Activated B cell treated with CpG ODN at 0.5 μM for 24 hours (primary cell): ENCODE measurements around the gene DLGAP5. TPM values are rescaled to one million over a fixed set of nuclear protein-coding genes. Genes with fewer than 3 reads are reported as not detected.

Experiments
- ATAC-seq: fragments of 200-7000 bp; cut with Tn5 transposase; one replicate; pipeline ENCODE4 v1.10.0; 2021; ENCODE audit warnings: low read depth, mild to moderate bottlenecking, moderate library complexity
- CTCF ChIA-PET: fragments of 350-600 bp; sonication (Branson Sonifier 250); formaldehyde crosslinking; loops from one replicate; lab custom pipeline; 2021; ENCODE audit warnings: antibody characterized with exemption; lab: Charles Lee
- POLR2A ChIA-PET: fragments of 350-600 bp; sonication (Branson Sonifier 250); formaldehyde crosslinking; loops from one replicate; lab custom pipeline; 2021; ENCODE audit warnings: antibody characterized with exemption; lab: Charles Lee
- DNase-seq: peaks from one replicate; pipeline ENCODE4 v3.0.0; 2022
- H3K27ac Mint-ChIP-seq: one replicate; pipeline ENCODE4 v1.8.0; 2020; ENCODE audit warnings: mixed read lengths
- H3K27me3 Mint-ChIP-seq: one replicate; pipeline ENCODE4 v1.8.0; 2021; ENCODE audit warnings: mixed read lengths
- H3K36me3 Mint-ChIP-seq: one replicate; pipeline ENCODE4 v1.8.0; 2021; ENCODE audit warnings: low read depth, mixed read lengths
- H3K4me1 Mint-ChIP-seq: one replicate; pipeline ENCODE4 v1.8.0; 2021; ENCODE audit warnings: mixed read lengths
- H3K4me3 Mint-ChIP-seq: one replicate; pipeline ENCODE4 v1.8.0; 2020; ENCODE audit warnings: mild to moderate bottlenecking, mixed read lengths
- H3K9me3 Mint-ChIP-seq: one replicate; pipeline ENCODE4 v1.8.0; 2020; ENCODE audit warnings: mixed read lengths
- intact Hi-C: fragments of 100-400 bp; cut with micrococcal nuclease; formaldehyde crosslinking; loops from one replicate; pipeline ENCODE4 v1.15.1; 2024
- total RNA-seq: library from RNA; stranded (reverse); gene quantifications from 2 replicates; pipeline ENCODE4 v1.2.3, GENCODE V29; 2022
- TF ChIP-seq, protein P1 (sequence below): fragments of 200-600 bp; IDR thresholded peaks from one replicate; pipeline ENCODE4 v1.8.0; 2022; ENCODE audit warnings: antibody characterized with exemption, mild to moderate bottlenecking

The DLGAP5 gene
- total RNA-seq, 1 donor from 2014 or later: 0.73 TPM

- Mint-ChIP-seq H3K9me3 (no peaks in the 10 kb centered on the region), H3K36me3 (no peaks in the 10 kb centered on the region), H3K4me1 (no peaks in the 10 kb centered on the region), H3K4me3 (no peak overlapping the region), H3K27me3 (no peaks in the 10 kb centered on the region), H3K27ac (no peak overlapping the region)
- CTCF ChIA-PET: no interaction called here
- TF ChIP-seq, protein P1, sequence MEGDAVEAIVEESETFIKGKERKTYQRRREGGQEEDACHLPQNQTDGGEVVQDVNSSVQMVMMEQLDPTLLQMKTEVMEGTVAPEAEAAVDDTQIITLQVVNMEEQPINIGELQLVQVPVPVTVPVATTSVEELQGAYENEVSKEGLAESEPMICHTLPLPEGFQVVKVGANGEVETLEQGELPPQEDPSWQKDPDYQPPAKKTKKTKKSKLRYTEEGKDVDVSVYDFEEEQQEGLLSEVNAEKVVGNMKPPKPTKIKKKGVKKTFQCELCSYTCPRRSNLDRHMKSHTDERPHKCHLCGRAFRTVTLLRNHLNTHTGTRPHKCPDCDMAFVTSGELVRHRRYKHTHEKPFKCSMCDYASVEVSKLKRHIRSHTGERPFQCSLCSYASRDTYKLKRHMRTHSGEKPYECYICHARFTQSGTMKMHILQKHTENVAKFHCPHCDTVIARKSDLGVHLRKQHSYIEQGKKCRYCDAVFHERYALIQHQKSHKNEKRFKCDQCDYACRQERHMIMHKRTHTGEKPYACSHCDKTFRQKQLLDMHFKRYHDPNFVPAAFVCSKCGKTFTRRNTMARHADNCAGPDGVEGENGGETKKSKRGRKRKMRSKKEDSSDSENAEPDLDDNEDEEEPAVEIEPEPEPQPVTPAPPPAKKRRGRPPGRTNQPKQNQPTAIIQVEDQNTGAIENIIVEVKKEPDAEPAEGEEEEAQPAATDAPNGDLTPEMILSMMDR: no peak
- intact Hi-C loops: no loop called here
- POLR2A ChIA-PET: no interaction called here
- no peak for DNase-seq
- no peak for ATAC-seq
Observed at GRCh38 chr14:55116246-55117030, 74.9 kb downstream of the DLGAP5 start.

GRCh38 chr14:55115861-55116245, 75.5 kb downstream of the DLGAP5 start:
- H3K36me3 Mint-ChIP-seq: no peaks in the 10 kb centered on the region
- no peak overlapping the region for H3K4me3 Mint-ChIP-seq

DNA sequence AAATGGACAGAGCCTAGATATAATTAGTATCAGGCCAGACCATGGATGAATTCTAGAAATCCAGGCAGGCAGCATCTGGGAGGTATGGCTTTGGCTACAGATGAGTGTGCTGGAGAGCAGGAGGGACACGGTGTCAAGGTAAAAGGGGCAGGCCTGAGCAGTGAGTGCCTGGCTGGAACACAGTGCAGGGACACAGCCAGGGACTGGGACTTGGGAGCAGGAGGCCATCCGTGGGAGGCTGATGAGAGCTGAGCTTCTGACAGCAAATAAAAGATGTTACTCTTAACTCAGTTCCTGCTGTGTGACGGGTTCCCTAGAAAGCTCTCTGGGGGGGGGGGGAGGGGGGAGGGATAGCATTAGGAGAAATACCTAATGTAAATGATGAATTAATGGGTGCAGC, 75.9 kb downstream of the DLGAP5 start:
- ATAC-seq (no peak), DNase-seq (no peak)
- ChIA-PET CTCF (no interaction called here), POLR2A (no interaction called here)
- Mint-ChIP-seq H3K36me3 (no peaks in the 10 kb centered on the region), H3K27ac (no peak overlapping the region), H3K27me3 (no peaks in the 10 kb centered on the region), H3K9me3 (no peaks in the 10 kb centered on the region), H3K4me3 (no peak overlapping the region), H3K4me1 (no peaks in the 10 kb centered on the region)
- TF ChIP-seq, protein P1: no peak
- intact Hi-C loops: no loop called here

More at GRCh38 chr14:55115861-55116245, 75.5 kb downstream of the DLGAP5 start:
- no peaks in the 10 kb centered on the region for H3K9me3 Mint-ChIP-seq
- POLR2A ChIA-PET: no interaction called here
- ATAC-seq (peak; percentile 49), DNase-seq (no peak)
- no peaks in the 10 kb centered on the region for H3K27me3 Mint-ChIP-seq
- CTCF ChIA-PET: no interaction called here
- no peaks in the 10 kb centered on the region for H3K4me1 Mint-ChIP-seq
- TF ChIP-seq, protein P1: no peak
- intact Hi-C loops: no loop called here
- no peak overlapping the region for H3K27ac Mint-ChIP-seq

DNA sequence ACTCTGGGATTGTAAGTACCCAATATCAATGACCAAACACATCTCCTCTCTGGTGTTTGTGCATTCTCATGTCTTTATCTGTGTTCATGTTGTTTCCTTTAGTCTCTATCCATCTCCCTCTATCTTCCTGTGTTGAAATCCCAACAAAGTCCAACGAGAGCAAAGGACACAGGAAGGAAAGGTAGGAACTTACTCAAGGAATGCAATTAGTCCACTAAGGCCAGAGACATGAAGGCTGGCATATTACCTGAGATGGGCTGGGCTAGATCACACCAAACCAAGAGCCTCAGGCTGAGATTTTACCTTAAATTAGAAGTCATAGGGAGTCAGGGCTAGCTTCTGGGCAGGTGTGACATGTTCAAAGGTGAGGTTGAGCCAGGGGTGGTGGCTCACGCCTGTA, 76.7 kb downstream of the DLGAP5 start:
- H3K9me3 Mint-ChIP-seq: no peaks in the 10 kb centered on the region
- no peaks in the 10 kb centered on the region for H3K4me1 Mint-ChIP-seq
- no peak for ATAC-seq
- H3K27me3 Mint-ChIP-seq: no peaks in the 10 kb centered on the region
- CTCF ChIA-PET: no interaction called here
- no peak overlapping the region for H3K4me3 Mint-ChIP-seq
- TF ChIP-seq, protein P1: no peak
- no peak overlapping the region for H3K27ac Mint-ChIP-seq
- H3K36me3 Mint-ChIP-seq: no peaks in the 10 kb centered on the region
- DNase-seq: no peak
- intact Hi-C loops: no loop called here
- POLR2A ChIA-PET: interaction anchor here (1.4 kb wide), 1 partner anchor 15 kb away, joined by 3 read pairs; no protein-coding TSS in a partner anchor

GRCh38 chr14:55111122-55111708, 80.2 kb downstream of the DLGAP5 start:
- no peaks in the 10 kb centered on the region for H3K36me3 Mint-ChIP-seq
- TF ChIP-seq, protein P1: no peak
- ATAC-seq (no peak), DNase-seq (no peak)
- intact Hi-C loops: no loop called here
- peaks cover 9% of the 10 kb centered on the region for H3K4me1 Mint-ChIP-seq
- no peaks in the 10 kb centered on the region for H3K27me3 Mint-ChIP-seq
- ChIA-PET POLR2A (no interaction called here), CTCF (no interaction called here)
- H3K4me3 Mint-ChIP-seq: no peak overlapping the region
- no peaks in the 10 kb centered on the region for H3K9me3 Mint-ChIP-seq
- no peak overlapping the region for H3K27ac Mint-ChIP-seq
